Measurements from ENCODE around the gene PLXNA4. TPM values are rescaled to one million over a fixed set of nuclear protein-coding genes. Genes with fewer than 3 reads are reported as not detected.

The PLXNA4 gene
- total RNA-seq, 1 donor from 2014 or later = 21.7 TPM

DNA sequence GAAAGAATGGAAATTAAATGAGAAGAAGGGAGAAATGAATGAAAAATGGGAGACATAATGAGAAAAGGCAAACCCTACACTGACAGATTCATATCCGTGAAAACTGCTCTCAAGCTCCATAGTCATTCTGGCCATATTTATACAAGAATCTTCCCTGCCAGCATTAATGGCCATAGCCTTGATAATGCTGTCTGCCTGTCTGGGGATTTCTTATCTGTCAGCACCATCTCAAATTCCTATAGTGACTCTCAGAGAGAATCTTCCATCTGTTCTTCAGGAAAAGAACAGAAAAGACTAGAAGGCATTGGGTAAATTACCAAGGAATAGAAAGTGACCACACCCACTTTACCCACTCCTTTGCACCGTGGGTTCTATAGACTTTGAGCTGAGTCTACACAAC is 295.9 kb downstream of the PLXNA4 start:
- peaks cover 2% of the 10 kb centered on the region for H3K27me3 Mint-ChIP-seq (ENCODE audit: low read depth)
- no peak overlapping the region for H3K4me3 Mint-ChIP-seq
- TF ChIP-seq, protein P1, sequence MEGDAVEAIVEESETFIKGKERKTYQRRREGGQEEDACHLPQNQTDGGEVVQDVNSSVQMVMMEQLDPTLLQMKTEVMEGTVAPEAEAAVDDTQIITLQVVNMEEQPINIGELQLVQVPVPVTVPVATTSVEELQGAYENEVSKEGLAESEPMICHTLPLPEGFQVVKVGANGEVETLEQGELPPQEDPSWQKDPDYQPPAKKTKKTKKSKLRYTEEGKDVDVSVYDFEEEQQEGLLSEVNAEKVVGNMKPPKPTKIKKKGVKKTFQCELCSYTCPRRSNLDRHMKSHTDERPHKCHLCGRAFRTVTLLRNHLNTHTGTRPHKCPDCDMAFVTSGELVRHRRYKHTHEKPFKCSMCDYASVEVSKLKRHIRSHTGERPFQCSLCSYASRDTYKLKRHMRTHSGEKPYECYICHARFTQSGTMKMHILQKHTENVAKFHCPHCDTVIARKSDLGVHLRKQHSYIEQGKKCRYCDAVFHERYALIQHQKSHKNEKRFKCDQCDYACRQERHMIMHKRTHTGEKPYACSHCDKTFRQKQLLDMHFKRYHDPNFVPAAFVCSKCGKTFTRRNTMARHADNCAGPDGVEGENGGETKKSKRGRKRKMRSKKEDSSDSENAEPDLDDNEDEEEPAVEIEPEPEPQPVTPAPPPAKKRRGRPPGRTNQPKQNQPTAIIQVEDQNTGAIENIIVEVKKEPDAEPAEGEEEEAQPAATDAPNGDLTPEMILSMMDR (conservative IDR thresholded peaks at IDR 0.05) = no peak
- DNase-seq (ENCODE audit: low read depth, low spot score) = no peak
- H3K36me3 Mint-ChIP-seq (ENCODE audit: low read depth) = no peaks in the 10 kb centered on the region
- H3K27ac Mint-ChIP-seq (ENCODE audit: unreplicated experiment) = no peak overlapping the region
- H3K9me3 Mint-ChIP-seq = no peaks in the 10 kb centered on the region
- H3K4me1 Mint-ChIP-seq = no peaks in the 10 kb centered on the region

DNA sequence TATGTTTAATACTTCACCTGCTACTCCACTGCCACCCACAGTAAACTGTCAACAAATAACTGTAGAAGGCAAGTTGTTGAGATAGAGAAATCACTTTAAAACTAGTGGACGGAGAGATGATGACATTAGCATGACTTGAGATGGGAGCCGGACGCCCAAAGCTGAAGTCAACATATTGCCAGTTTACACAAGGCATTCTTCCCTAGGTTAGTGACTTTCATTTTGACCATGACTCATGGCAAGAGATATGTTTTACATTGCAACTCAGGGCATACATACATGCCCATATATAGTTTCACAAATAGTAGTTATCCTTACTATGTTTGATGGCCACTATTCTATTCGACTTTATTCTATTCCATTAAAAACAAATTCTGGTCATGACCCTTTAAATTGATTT is 296.6 kb downstream of the PLXNA4 start:
- Mint-ChIP-seq H3K9me3 (no peaks in the 10 kb centered on the region), H3K4me1 (no peaks in the 10 kb centered on the region), H3K36me3 (ENCODE audit: low read depth) (no peaks in the 10 kb centered on the region), H3K27me3 (ENCODE audit: low read depth) (peaks cover 2% of the 10 kb centered on the region), H3K4me3 (no peak overlapping the region), H3K27ac (ENCODE audit: unreplicated experiment) (no peak overlapping the region)
- no peak for DNase-seq (ENCODE audit: low read depth, low spot score)
- TF ChIP-seq, protein P1 (conservative IDR thresholded peaks at IDR 0.05) = no peak

DNA sequence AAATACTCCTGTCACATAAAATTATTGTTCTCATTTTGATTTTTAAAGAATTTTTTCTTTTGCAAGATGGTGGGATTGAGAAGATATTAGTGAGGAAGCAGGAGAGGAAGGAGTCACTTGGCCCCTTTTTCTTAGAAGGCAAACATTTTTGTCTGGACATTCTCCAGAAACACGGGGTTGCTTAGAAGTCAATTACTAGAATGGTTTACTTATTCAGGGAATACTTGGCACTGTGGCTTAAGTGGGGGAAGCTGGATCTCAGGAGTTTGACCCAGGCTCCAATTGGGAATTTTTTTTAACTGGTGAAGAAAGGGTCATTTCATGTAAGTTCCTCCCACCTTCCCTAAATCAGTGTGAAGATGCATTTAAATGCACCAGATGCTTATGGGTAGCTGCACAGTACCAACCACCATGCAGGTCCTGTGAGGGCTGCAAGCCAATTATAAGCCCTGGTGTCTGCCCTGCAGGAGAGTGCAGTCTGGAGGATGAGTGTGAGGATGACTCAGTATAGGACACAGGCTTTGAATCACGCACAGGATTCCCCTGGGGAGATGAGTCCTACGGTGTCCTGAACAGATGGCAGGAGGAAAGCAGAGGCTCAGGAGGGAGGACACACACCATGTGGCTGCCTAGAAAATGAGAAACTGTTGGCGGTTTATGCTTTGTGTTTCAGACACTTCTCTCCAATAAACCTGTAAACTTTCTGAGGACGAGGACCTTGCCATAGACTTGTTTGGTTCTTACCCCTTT is 299.1 kb downstream of the PLXNA4 start:
- no peak overlapping the region for H3K27ac Mint-ChIP-seq (ENCODE audit: unreplicated experiment)
- no peak for DNase-seq (ENCODE audit: low read depth, low spot score)
- peaks cover 13% of the 10 kb centered on the region for H3K27me3 Mint-ChIP-seq (ENCODE audit: low read depth)
- H3K36me3 Mint-ChIP-seq (ENCODE audit: low read depth) = no peaks in the 10 kb centered on the region
- H3K4me1 Mint-ChIP-seq = no peaks in the 10 kb centered on the region
- H3K9me3 Mint-ChIP-seq = no peaks in the 10 kb centered on the region
- H3K4me3 Mint-ChIP-seq = no peak overlapping the region
- TF ChIP-seq, protein P1 (conservative IDR thresholded peaks at IDR 0.05) = no peak

DNA sequence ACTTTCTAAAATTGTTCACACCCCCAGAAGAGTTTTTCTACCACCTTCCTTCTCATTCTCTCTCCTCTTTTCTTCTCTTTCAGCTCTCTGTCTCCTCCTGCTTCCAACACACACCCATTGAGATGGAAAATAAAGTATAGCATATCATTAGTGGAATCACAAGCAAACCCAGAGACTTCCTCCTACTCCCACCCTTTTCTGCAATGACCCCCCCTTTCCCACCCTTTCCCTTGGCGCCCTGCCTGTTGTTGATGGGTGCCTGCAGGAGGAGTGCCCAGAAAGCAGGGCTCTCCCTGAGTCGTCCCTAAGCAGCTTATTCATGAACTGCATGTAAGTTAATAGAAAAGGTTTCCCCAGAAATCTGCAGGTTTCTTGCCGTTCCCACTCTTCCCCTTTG is 300.0 kb downstream of the PLXNA4 start:
- TF ChIP-seq, protein P1 (conservative IDR thresholded peaks at IDR 0.05) = no peak
- Mint-ChIP-seq H3K27me3 (ENCODE audit: low read depth) (peaks cover 19% of the 10 kb centered on the region), H3K4me1 (no peaks in the 10 kb centered on the region), H3K9me3 (no peaks in the 10 kb centered on the region), H3K27ac (ENCODE audit: unreplicated experiment) (no peak overlapping the region), H3K36me3 (ENCODE audit: low read depth) (no peaks in the 10 kb centered on the region), H3K4me3 (no peak overlapping the region)
- no peak for DNase-seq (ENCODE audit: low read depth, low spot score)

DNA sequence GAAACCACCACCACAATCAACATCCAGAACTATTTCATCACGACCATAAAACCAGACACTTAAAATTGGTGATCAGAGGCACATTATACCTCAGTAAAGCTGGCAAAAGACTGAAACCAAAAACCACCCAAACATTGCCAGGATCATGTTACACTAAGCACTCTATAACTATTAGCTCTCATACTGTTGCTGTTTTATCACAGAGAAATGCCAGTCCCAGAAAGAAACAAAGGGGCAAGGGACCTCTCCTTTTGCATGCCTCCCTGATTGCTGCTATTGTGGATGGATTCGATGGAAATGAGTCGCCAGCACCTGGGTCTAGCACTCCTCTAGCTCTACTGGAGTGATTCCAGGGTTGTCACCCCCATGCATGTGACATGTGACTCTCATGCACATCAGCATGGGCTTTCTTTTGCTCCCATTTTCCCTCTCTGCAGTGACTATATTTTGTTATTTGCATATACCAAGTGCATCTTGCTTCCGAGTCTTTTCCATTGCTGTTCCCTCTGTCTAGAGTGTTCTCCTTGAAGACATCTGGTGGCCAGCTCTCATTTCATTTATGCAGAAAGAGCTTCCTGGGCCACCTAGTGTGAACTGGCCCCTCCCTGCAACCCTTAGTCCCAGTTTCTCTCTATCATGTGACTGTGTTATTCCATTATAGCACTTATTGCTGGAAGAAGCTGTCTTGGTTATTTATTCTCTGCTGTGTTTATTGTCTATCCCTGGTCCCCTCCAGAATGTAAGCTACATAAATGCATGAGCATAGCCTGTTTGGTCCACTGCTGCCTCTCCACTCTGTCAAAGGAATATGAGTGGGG is 300.6 kb downstream of the PLXNA4 start:
- no peaks in the 10 kb centered on the region for H3K9me3 Mint-ChIP-seq
- H3K27ac Mint-ChIP-seq (ENCODE audit: unreplicated experiment) = no peak overlapping the region
- no peak overlapping the region for H3K4me3 Mint-ChIP-seq
- no peaks in the 10 kb centered on the region for H3K4me1 Mint-ChIP-seq
- H3K27me3 Mint-ChIP-seq (ENCODE audit: low read depth) = peaks cover 25% of the 10 kb centered on the region
- TF ChIP-seq, protein P1 (conservative IDR thresholded peaks at IDR 0.05) = no peak
- DNase-seq (ENCODE audit: low read depth, low spot score) = no peak
- H3K36me3 Mint-ChIP-seq (ENCODE audit: low read depth) = no peaks in the 10 kb centered on the region
